GM12878 (cell line): ENCODE data around the gene GPC5. TPM values are rescaled to one million over a fixed set of nuclear protein-coding genes. Genes with fewer than 3 reads are reported as not detected.

Source experiments
- ATAC-seq: fragments of 200-7000 bp; cut with Tn5 transposase; 3 replicates; pipeline ENCODE4 v1.9.1; 2020; ENCODE audit warnings: mild to moderate bottlenecking, moderate library complexity
- BruUV-seq: library from RNA; stranded (reverse); fragments of 400-500 nt; replicated peaks from 2 replicates; lab custom pipeline; 2021; lab: Mats Ljungman, UMichigan
- CTCF ChIA-PET: fragments of 300-600 bp; sonication (Branson Sonifier 250); formaldehyde crosslinking; extraction: SDS; loops from one replicate; lab custom pipeline; 2021; ENCODE audit warnings: inconsistent platforms; lab: Yijun Ruan, JAX
- POLR2A ChIA-PET: fragments of 350-600 bp; formaldehyde crosslinking; extraction: SDS; loops from one replicate; lab custom pipeline; 2021; ENCODE audit warnings: inconsistent platforms; lab: Charles Lee
- RAD21 ChIA-PET: fragments of 300-600 bp; sonication (Branson Sonifier 250); formaldehyde crosslinking; loops from one replicate; lab custom pipeline; 2023; ENCODE audit warnings: antibody characterized with exemption; ENCODE audit not compliant: unreplicated experiment; lab: Charles Lee
- SMC1A ChIA-PET: fragments of 300-600 bp; sonication (Branson Sonifier 250); formaldehyde crosslinking; loops from one replicate; lab custom pipeline; 2023; ENCODE audit not compliant: unreplicated experiment, uncharacterized antibody; lab: Charles Lee
- DNase-seq: peaks from one replicate; pipeline ENCODE4 v3.0.0-alpha.2; 2011; ENCODE audit warnings: low read depth, low spot score
- FAIRE-seq: peaks from 3 replicates; lab custom pipeline; 2011; peaks lifted over from hg19 to GRCh38; lab: Jason Lieb, UNC
- H2AFZ ChIP-seq: 2 replicates; pipeline ENCODE4 v1.6.0; 2011; ENCODE audit warnings: low read depth, low read length, control low read depth; ENCODE audit not compliant: control insufficient read depth
- H3K27ac ChIP-seq: 2 replicates; pipeline ENCODE4 v1.5.1; 2011; ENCODE audit warnings: control low read depth; ENCODE audit not compliant: control insufficient read depth, insufficient read depth
- H3K27me3 ChIP-seq, 2 experiments: replicated peaks in 1 of 2; 2 replicates each; pipeline versions ENCODE4 v1.6.0 to v1.6.1; 2011; ENCODE audit warnings: low read length in 1 of 2; ENCODE audit not compliant: control insufficient read depth in 2 of 2, insufficient read depth in 2 of 2
- H3K36me3 ChIP-seq, 2 experiments: 2 replicates each; pipeline ENCODE4 v1.5.1; 2011; ENCODE audit warnings: low read length in 1 of 2; ENCODE audit not compliant: control insufficient read depth in 2 of 2, insufficient read depth in 2 of 2
- H3K4me1 ChIP-seq: 2 replicates; pipeline ENCODE4 v1.6.1; 2011; ENCODE audit warnings: mild to moderate bottlenecking, low read length, moderate library complexity, mixed read lengths; ENCODE audit not compliant: control insufficient read depth, insufficient read depth
- H3K4me2 ChIP-seq: 2 replicates; pipeline ENCODE4 v1.6.0; 2011; ENCODE audit warnings: control low read depth; ENCODE audit not compliant: control insufficient read depth, insufficient read depth
- H3K4me3 ChIP-seq: fragments of 200-600 bp; sonication (generic); 2 replicates; pipeline ENCODE4 v1.5.1; 2016
- H3K79me2 ChIP-seq: 2 replicates; pipeline ENCODE4 v1.6.0; 2011; ENCODE audit warnings: low read length; ENCODE audit not compliant: control insufficient read depth, insufficient read depth
- H3K9ac ChIP-seq: 2 replicates; pipeline ENCODE4 v1.8.0; 2011; ENCODE audit warnings: low read length, control low read depth, mixed read lengths; ENCODE audit not compliant: control insufficient read depth, insufficient read depth
- H3K9me3 ChIP-seq: replicated peaks from 3 replicates; pipeline ENCODE4 v1.5.1; 2011; ENCODE audit warnings: mild to moderate bottlenecking, low read length; ENCODE audit not compliant: control insufficient read depth, insufficient read depth
- H4K20me1 ChIP-seq: 2 replicates; pipeline ENCODE4 v1.6.0; 2011; ENCODE audit not compliant: control insufficient read depth, insufficient read depth
- HCFC1 ChIP-seq: fragments of 150-350 bp; IDR thresholded peaks from 2 replicates; pipeline ENCODE4 v1.6.1; 2014; ENCODE audit warnings: low read length
- HDGF ChIP-seq: fragments of 450-650 bp; IDR thresholded peaks from 2 replicates; pipeline ENCODE4 v1.6.1; 2016; ENCODE audit warnings: antibody characterized with exemption
- MEF2B ChIP-seq: fragments of 450-650 bp; IDR thresholded peaks from 2 replicates; pipeline ENCODE4 v1.6.1; 2018; ENCODE audit warnings: mild to moderate bottlenecking, moderate library complexity; ENCODE audit not compliant: partially characterized antibody, poor library complexity, severe bottlenecking
- SREBF1 ChIP-seq: IDR thresholded peaks from 2 replicates; pipeline ENCODE4 v1.6.1; 2012; ENCODE audit warnings: mild to moderate bottlenecking, low read length
- SRF ChIP-seq, 2 experiments: IDR thresholded peaks; 2 replicates each; pipeline ENCODE4 v1.6.1; 2011; ENCODE audit warnings: low read depth in 2 of 2, low read length in 2 of 2, mild to moderate bottlenecking in 1 of 2, moderate library complexity in 1 of 2
- ZBTB4 ChIP-seq: fragments of 450-650 bp; formaldehyde crosslinking; IDR thresholded peaks from 2 replicates; pipeline ENCODE4 v1.4.0; 2022; ENCODE audit warnings: mild to moderate bottlenecking, moderate library complexity
- WGBS: methylation state at CpG from one replicate; pipeline ENCODE4 v1.1.6; 2016; ENCODE audit warnings: low lambda C conversion rate; ENCODE audit not compliant: insufficient replicate concordance, insufficient coverage; ENCODE audit errors: missing lambda C conversion rate; 5-methylcytosine and 5-hydroxymethylcytosine counted together
- in situ Hi-C: fragments of 300-500 bp; cut with MboI; formaldehyde crosslinking; loops from 9 replicates; pipeline ENCODE4 v1.14.3; 2018; ENCODE audit warnings: mixed read lengths
- intact Hi-C: fragments of 100-400 bp; cut with micrococcal nuclease; formaldehyde crosslinking; loops from one replicate; pipeline ENCODE4 v1.14.2; 2022; ENCODE audit not compliant: unreplicated experiment
- polyA plus RNA-seq, 11 experiments: library from polyadenylated mRNA; depleted of rRNA in 4 of 11; unstranded in 6 of 11; stranded (reverse) in 5 of 11; fragments of >200 nt; fragmentation: Nextera tagmentation in 4 of 11; fragmentation: Illumina TruSeq in 1 of 11; extraction: Ambion mirVana in 4 of 11; extraction: Trizol in 1 of 11; gene quantifications; 1 replicate in 1 of 11; 2 replicates in 10 of 11; pipeline versions ENCODE4 v1.2.1 to v1.2.3, GENCODE V29; 2011 to 2016; ENCODE audit warnings: inconsistent platforms in 2 of 11, missing spikeins in 2 of 11, low read depth in 1 of 11
- total RNA-seq, 4 experiments: library from RNA; depleted of rRNA in 3 of 4; stranded (reverse); fragments of >200 nt in 3 of 4; fragmentation: Illumina TruSeq in 1 of 4; extraction: Trizol in 1 of 4; gene quantifications; 2 replicates each; pipeline versions ENCODE4 v1.2.1 to v1.2.3, GENCODE V29; 2013 to 2021
- TF ChIP-seq, protein P1 (sequence below): fragments of 450-650 bp; formaldehyde crosslinking; IDR thresholded peaks from 2 replicates; pipeline ENCODE4 v1.5.0; 2022; ENCODE audit warnings: mild to moderate bottlenecking, missing genetic modification characterization

Gene GPC5
- total and polyA plus RNA-seq, 10 of the 15 experiments (the other 5 are each of a cell fraction or from before 2014, with no cell fraction given) = 0.05 to 0.87 (median 0.44) TPM; not detected in 1

DNA sequence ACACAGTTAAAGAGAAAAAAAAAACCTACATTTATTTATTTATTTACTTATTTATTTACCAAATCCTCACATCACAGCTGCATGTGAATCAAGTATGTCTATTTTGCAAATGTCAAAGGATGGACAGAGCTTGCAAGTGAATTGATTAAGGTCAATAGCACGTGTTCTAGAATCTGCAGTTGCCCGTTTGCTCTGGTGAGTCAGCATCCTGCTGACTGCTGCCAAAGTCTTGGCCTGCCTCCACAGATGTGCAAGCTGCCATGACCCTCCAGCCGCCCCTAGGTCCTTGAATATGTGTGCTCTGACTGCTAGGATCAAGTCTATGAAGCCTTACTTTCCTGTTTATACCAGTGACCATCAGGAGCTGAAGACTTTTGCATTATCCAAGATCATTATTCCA lies 320.6 kb downstream of the GPC5 start (continued):
- no peak for TF ChIP-seq SREBF1
- no peak for TF ChIP-seq SRF (IDR thresholded peaks at IDR 0.05; ENCODE audit: low read depth in 2 of 2, low read length in 2 of 2)

- in situ Hi-C loops = no loop called here
- ChIA-PET POLR2A (no interaction called here), RAD21 (no interaction called here), SMC1A (interaction anchor here (1.0 to 2.6 kb wide), 3 partner anchors 25 to 338 kb away, joined by 3 to 9 read pairs (median 6); no protein-coding TSS in a partner anchor), CTCF (interaction anchor here (0.7 to 2.1 kb wide), 11 partner anchors 14 to 408 kb away, joined by 3 to 11 read pairs (median 4); no protein-coding TSS in a partner anchor)
- no TSS peak for BruUV-seq
- Histone ChIP-seq H3K79me2 (no peaks in the 10 kb centered on the region), H3K36me3 (no peaks in the 10 kb centered on the region), H3K27ac (no peak overlapping the region), H3K27me3 (peaks cover 0 to 3% of the 10 kb centered on the region in 2 experiments; a peak in 1 of 4 replicates), H3K4me2 (no peak overlapping the region), H3K9me3 (no peaks in the 10 kb centered on the region), H2AFZ (no peak overlapping the region), H4K20me1 (no peaks in the 10 kb centered on the region), H3K9ac (no peak overlapping the region), H3K4me1 (no peaks in the 10 kb centered on the region), H3K4me3 (no peak overlapping the region)
- FAIRE-seq = no peak
- peak; percentile 3 for DNase-seq
- intact Hi-C loops = loop anchor here (5.0 kb wide), 1 partner anchor 589 kb away; no protein-coding TSS in a partner anchor
- WGBS = 66% methylated on average over 3 of the region's 3 CpGs
- ATAC-seq = 0 out of 3 replicates have a peak, but pooled peaks have one; percentile 22
- TF ChIP-seq ZBTB4 (CRISPR knock-in tag) = no peak
- TF ChIP-seq HCFC1 = no peak
- no peak for TF ChIP-seq MEF2B
- TF ChIP-seq, protein P1, sequence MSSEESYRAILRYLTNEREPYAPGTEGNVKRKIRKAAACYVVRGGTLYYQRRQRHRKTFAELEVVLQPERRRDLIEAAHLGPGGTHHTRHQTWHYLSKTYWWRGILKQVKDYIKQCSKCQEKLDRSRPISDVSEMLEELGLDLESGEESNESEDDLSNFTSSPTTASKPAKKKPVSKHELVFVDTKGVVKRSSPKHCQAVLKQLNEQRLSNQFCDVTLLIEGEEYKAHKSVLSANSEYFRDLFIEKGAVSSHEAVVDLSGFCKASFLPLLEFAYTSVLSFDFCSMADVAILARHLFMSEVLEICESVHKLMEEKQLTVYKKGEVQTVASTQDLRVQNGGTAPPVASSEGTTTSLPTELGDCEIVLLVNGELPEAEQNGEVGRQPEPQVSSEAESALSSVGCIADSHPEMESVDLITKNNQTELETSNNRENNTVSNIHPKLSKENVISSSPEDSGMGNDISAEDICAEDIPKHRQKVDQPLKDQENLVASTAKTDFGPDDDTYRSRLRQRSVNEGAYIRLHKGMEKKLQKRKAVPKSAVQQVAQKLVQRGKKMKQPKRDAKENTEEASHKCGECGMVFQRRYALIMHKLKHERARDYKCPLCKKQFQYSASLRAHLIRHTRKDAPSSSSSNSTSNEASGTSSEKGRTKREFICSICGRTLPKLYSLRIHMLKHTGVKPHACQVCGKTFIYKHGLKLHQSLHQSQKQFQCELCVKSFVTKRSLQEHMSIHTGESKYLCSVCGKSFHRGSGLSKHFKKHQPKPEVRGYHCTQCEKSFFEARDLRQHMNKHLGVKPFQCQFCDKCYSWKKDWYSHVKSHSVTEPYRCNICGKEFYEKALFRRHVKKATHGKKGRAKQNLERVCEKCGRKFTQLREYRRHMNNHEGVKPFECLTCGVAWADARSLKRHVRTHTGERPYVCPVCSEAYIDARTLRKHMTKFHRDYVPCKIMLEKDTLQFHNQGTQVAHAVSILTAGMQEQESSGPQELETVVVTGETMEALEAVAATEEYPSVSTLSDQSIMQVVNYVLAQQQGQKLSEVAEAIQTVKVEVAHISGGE (CRISPR knock-in tag) = no peak
- no peak for TF ChIP-seq HDGF
Measured at GRCh38 chr13:91721413-91721812, 323.0 kb downstream of the GPC5 start.
